Measurements from ENCODE around the gene IPCEF1.
A peak's percentile ranks its signal among the peaks of the same experiment; 100 is the strongest.

IPCEF1 gene

DNA sequence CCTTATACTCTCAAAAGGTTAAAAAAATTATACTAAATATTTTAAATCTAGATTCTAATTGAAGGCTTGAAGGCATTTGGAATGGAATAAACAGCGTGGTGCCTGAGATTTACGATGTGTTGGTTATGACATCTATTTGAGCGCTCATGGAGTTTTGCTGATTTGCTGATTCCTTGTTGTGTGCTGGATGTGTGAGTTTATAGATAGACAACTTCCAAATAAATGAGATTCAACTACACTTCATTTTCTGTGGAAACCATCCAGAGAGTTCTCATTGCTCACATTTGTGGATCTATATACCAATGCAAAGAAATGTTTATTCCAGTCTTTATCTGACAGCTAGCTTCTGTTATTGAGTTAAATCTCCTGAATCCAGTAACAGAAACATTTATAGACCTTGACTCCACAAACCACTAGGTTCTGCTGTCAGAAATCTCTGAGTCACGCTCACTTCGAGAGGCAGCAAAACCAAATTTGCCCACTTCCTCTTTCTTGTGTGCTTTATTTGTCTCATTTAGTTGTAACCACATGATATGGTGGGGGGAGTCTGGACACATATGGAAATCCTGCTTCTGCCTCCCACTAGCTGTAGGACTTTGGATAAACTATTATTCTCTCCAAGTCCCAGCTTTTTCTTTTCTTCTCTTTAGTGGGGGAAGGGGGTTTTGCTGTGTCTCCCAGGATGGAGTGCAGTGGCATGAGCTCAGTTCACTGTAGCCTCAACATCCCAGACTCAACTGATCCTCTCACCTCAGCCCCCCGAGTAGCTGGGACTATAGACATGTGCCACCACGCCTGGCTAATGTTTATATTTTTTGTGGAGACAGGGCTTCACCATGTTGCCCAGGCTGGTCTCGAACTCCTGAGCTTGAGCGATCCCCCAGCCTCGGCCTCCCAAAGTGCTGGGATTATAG is 54.5 kb downstream of the IPCEF1 start:
- no peak for TF ChIP-seq CTCF (IDR thresholded peaks at IDR 0.05; ENCODE audit: extremely low read depth, missing control alignments)
- DNase-seq (ENCODE audit: low spot score) = peak; percentile 59

DNA sequence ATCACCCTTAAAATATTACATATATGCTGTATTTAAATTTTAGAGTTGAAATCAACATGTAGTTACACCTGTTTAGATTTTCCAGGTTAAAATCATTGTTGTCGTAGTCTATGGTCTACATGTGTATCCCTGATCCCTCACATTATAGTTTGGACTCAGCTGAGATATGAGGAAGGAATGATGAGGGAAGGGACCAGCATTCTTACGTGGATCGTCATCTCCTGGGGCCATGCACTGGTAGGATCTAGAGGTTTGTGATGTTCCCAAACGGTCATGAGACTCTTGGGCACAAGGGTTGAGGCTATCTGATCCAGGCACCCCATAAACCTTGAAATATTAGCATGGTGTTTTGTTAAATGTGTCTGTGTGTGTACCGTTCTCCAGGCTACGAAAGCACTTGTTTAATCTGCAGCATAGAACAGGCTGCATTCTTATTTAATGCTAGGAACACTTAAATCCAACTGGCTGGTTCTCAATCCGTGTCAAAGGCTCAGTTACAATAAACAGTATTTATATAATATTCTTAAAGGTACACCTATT is 55.4 kb downstream of the IPCEF1 start:
- no peak for TF ChIP-seq CTCF (IDR thresholded peaks at IDR 0.05; ENCODE audit: extremely low read depth, missing control alignments)
- no peak for DNase-seq (ENCODE audit: low spot score)

- DNase-seq (ENCODE audit: low spot score) = no peak
- TF ChIP-seq CTCF (IDR thresholded peaks at IDR 0.05; ENCODE audit: extremely low read depth, missing control alignments) = no peak
Observed at GRCh38 chr6:154298297-154298696, 58.3 kb downstream of the IPCEF1 start.

GRCh38 chr6:154297721-154298120 is 58.9 kb downstream of the IPCEF1 start:
- no peak for TF ChIP-seq CTCF (IDR thresholded peaks at IDR 0.05; ENCODE audit: extremely low read depth, missing control alignments)
- DNase-seq (ENCODE audit: low spot score) = no peak

DNA sequence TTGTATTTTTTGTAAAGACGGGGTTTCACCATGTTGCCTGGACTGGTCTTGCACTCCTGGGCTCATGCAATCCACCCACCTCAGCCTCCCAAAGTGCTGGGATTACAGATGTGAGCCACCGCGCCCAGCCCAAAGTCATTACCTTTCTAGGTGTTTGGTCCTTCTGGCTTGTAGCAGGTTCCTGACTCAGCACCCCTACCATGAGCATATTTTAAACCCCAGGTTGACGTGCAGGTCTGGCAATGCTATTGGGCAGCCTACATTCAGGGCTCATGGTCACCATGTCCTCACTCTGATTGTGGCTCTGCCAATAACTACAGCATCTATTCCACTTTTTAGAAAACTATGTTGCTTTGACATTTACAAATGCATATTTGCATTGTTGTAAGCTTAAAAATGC is 59.4 kb downstream of the IPCEF1 start:
- no peak for TF ChIP-seq CTCF (IDR thresholded peaks at IDR 0.05; ENCODE audit: extremely low read depth, missing control alignments)
- DNase-seq (ENCODE audit: low spot score) = no peak

GRCh38 chr6:154295733-154296132 is 60.9 kb downstream of the IPCEF1 start:
- no peak for DNase-seq (ENCODE audit: low spot score)

More at GRCh38 chr6:154295733-154296132, 60.9 kb downstream of the IPCEF1 start:
- no peak for TF ChIP-seq CTCF (IDR thresholded peaks at IDR 0.05; ENCODE audit: extremely low read depth, missing control alignments)

Measured in GM20000 (cell line).